Globus pallidus (tissue), 1 donor: ENCODE results near the gene PTHLH.

Source experiments
- DNase-seq: peaks from one replicate; pipeline ENCODE4 v3.0.0-alpha.2; 2015; ENCODE audit warnings: low spot score

PTHLH gene

GRCh38 chr12:27937768-27938167 lies 34.8 kb downstream of the PTHLH start:
- DNase-seq: no peak

DNA sequence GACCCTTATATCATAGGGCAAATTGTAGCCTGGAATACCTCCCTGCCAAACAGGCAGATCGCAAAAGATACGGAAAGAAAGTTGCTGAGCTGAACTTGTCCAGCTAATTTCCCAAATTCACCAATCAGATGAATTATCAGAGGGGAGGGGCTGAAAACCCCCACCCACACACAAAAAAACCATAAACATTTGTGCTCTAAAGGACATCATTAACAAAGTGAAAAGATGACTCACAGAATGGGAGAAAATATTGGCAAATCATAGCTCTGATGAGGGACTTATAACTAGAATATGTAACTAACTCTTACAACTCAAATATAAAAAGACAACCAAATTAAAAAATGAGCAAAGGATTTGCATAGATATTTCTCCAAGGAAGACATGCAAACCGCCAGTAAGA lies 36.3 kb downstream of the PTHLH start:
- DNase-seq: no peak

- DNase-seq: no peak
Observed at GRCh38 chr12:27934276-27934675, 38.3 kb downstream of the PTHLH start.

- no peak for DNase-seq
Observed at GRCh38 chr12:27931390-27931789, 41.1 kb downstream of the PTHLH start.

DNA sequence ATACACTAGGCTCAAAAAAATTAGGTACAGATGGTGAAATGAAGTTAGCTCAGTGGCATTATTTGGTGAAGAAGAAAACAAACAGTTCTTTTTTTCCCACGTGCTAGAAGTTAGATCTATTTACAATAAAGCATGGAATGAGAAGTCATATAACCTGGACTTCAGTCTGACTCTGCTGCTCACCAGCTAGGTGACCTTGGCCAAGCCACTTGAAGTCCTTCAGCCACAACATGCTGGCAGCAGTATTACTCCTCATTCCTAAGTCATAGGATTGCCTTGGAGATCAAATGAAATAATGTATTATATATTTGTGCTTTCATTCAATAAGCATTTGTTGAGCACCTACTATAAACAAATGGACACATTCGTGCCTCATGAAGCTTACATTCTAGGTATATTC lies 45.2 kb downstream of the PTHLH start:
- no peak for DNase-seq

- no peak for DNase-seq
Observed at GRCh38 chr12:27924350-27925135, 48.0 kb downstream of the PTHLH start.

- DNase-seq: peak; percentile 14
Observed at GRCh38 chr12:27922531-27923139, 49.9 kb downstream of the PTHLH start.

DNA sequence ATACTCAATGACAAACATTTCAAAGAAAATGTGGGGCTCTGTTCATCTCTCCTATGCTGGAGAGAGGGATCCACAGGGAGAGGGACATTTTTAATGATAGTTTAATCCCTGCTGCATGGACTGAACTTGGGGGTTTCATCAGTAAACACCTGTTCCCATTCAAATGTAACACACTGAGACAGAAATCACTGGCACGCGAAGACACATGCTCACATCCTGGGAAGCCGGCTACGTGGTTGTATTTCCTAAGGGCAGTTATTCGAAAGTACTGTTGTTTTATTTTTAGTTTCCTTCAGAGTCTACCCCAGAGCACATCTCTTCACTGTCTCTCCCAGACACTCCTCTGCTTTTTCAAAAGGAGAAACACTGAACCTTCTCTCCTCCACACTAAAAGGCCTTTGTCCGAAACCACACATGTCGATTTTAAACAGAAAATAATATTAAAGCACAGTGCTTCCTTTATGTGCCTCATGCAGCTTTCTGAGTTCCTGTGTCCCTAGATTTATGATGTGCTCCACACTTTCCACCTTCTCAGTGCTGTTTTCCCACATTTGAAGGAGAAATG lies 52.8 kb downstream of the PTHLH start:
- no peak for DNase-seq

- DNase-seq: no peak
Observed at GRCh38 chr12:27915536-27915935, 57.0 kb downstream of the PTHLH start.

- no peak for DNase-seq
Observed at GRCh38 chr12:27915021-27915420, 57.5 kb downstream of the PTHLH start.

GRCh38 chr12:27913999-27914614 lies 58.4 kb downstream of the PTHLH start:
- DNase-seq: no peak

DNA sequence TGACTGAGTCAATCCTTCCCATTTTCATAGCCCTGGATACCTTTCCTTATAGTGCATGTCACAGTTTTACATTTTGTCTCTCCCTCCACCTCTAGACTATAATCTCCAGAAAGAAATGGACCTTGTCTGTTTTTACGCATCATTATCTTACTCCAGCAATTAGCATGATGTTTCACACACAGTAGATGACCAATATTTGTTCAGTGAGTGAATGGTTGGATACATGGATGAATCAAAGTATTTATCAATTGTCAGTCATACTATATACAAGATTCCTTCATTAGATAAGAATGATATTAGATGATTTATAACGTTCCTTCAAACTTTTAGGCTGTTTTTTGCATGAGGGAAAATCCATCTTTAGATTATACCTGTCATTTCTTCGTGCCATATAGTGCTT lies 61.1 kb downstream of the PTHLH start:
- no peak for DNase-seq
